Epidermal melanocyte (primary cell): Measurements from ENCODE around the gene C2orf92.

ENCODE experiments used
- DNase-seq: peaks from one replicate; pipeline ENCODE4 v3.0.0; 2011; ENCODE audit warnings: low spot score; ENCODE audit not compliant: insufficient read length

The C2orf92 gene

GRCh38 chr2:97742381-97742847 is 72.9 kb downstream of the C2orf92 start:
- no peak for DNase-seq

GRCh38 chr2:97743913-97744312 is 74.4 kb downstream of the C2orf92 start:
- no peak for DNase-seq

DNA sequence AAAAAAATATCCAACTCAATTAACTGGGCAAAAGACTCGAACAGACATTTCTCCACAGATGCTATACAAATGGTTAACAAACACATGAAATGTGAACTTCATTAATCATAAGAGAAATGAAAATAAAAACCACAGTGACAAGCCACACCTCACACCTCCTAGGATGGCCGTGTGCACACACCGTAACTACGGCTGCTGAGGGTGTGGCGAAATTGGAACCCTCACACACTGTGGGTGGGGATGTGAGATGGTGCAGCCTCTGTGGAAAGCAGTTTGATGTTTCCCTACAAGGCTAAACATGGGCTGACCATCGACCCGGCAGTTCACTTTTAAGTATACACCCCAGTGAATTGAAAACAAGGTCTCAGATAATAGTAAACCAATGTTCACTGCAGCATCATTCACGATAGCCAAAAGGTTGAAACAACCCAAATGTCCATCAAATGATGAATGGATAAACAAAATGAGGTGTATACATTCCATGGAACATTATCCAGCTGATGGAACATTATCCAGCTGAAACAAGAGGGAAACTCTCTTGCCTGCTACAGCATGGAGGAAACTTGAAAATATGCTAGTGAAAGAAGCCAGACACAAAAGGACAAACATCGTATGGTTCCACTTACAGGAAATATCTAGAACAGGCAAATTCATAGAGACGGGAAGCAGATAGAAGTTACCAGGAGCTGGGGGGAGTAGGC is 76.1 kb downstream of the C2orf92 start:
- no peak for DNase-seq

- DNase-seq = no peak
Measured at GRCh38 chr2:97747285-97747684, 77.8 kb downstream of the C2orf92 start.

- DNase-seq = no peak
Measured at GRCh38 chr2:97747716-97748115, 78.2 kb downstream of the C2orf92 start.

GRCh38 chr2:97749581-97749980 is 80.1 kb downstream of the C2orf92 start:
- DNase-seq = no peak

DNA sequence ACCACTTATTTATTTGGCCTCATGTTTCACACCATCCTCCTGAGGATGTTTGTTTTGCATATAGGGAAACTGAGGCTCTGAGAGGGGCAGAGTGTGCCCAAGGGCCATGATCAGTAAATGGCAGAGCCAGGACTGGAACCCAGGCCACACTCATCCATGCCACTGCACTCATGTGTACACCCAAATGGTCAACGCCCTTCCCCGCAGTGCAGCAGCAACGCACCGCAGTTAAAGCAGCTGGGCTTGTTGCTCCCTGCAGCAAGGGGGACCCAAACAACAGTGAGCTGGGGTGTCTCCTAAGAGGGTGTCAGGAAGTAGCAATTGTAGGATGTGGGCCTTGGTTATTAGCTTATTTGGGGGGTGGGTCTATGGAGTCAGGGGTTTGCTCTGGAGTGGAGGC is 80.5 kb downstream of the C2orf92 start:
- no peak for DNase-seq

DNA sequence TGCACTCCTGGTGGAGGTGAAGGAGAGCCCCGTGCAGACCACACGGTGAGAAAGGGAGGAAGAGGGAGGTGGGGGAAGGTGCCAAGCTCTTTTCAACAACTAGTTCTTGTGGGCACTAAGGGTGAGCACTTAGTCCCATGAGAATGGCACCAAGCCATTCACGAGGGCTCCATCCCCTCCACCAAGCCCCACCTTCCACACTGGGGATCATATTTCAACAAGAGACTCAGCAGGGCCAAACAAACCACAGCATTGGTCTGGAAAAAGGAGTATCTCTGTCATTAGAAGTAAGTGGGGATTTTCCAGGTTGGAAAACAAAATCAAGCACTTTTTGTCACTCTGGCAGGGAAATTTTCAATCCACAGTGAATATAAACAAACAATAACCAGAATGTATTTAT is 82.2 kb downstream of the C2orf92 start:
- no peak for DNase-seq
